GM18907 (cell line): ENCODE data around the gene RABGAP1L.
"Not testable (repeated sequence)": the region's sequence is repeated elsewhere in the genome, so short reads cannot be mapped to it uniquely, and the experiment has no call there.

Experiments used
- ATAC-seq: cut with Tn5 transposase; IDR thresholded peaks from one replicate; pipeline ENCODE4 v1.9.1; 2021; ENCODE audit warnings: mild to moderate bottlenecking, moderate library complexity; ENCODE audit not compliant: unreplicated experiment

RABGAP1L gene

DNA sequence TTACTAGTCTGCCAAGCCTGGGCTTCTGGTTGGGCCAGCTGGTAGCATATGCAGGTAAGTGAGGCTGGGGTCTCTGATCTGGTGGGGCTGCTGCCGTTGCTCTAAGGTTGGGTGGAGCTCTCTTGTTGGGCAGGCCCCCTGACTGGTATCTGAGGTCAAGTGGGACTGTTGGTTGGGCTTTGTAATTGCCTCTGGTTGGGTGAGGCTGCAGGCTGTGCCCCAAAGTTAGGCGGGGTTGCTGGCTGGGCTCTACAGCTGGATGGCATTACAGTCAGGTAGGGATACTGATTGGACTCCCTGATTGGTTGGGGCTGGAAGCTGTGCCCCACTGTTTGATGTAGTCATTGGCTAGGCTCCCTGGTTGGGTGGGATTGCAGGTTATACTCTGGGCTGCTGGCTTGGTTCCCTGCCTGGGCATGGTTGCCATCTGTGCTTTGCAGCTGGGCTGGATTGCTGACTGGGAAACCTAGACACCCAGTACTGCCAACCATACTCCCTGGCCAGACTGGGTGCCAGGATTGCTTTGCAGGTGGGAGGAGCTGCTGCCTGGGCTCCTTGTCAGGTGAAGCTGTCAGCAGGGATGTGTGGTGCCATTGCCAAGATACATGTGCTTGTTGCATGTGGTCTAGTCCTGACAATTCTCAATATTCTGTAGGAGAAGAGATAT, 130.5 kb downstream of the RABGAP1L start:
- no peak for ATAC-seq

DNA sequence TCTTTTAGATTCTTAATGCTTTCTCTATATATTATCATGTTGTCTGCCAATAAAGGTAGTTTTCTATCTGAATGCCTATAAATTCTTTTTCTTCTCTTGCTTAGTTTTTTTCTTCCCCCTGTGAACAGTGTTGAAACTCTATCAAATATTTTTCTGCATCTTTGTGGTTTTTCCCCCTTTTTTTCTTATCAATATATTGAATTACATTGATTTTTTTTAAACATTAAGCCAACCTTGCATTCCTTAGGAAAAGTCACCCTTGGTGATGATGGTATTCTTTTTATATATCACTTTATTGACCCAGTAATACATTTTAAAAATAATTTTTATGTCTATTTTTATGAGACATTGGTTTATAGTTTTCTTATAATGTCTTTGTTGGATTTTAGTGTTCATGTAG, 131.7 kb downstream of the RABGAP1L start:
- no peak for ATAC-seq

DNA sequence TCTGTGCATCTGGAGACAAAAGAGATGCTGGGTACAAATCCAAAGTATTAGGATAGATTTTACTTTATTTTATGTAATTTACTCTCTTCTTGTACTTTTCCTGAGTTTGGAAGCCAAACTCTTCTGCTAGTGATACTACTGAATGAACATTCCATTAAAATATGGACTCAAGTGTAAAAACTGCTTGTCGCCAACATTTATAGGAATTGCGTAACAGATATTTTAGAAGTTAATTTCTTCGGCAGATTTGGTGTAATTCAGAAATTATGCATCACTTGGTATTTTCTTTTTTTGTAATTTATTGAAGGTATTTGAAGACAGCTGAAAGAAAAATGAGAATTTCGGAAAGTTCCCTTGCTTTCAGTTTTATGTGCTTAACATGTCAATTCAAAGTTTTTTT, 137.0 kb downstream of the RABGAP1L start:
- ATAC-seq, result no peak

DNA sequence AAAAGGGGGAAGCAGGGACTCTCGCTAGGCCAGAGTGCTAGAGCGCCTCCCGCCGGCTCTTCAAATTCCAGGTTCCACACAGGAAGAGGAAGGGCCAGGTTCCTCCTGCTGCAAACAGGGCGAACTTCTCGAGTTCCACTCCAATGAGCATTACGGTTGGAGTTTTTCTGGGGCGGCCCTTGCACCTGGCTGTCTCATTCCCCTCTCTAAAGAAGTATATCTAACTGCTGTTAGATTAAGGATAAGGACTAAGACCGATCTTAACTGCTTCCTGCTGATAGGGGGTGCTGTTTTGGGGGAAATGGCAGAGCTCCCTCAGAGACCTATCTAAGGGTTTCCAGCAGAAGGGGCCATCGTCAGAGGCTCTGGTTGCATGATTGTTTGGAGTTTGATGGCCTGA, 138.0 kb downstream of the RABGAP1L start:
- ATAC-seq, result no peak

DNA sequence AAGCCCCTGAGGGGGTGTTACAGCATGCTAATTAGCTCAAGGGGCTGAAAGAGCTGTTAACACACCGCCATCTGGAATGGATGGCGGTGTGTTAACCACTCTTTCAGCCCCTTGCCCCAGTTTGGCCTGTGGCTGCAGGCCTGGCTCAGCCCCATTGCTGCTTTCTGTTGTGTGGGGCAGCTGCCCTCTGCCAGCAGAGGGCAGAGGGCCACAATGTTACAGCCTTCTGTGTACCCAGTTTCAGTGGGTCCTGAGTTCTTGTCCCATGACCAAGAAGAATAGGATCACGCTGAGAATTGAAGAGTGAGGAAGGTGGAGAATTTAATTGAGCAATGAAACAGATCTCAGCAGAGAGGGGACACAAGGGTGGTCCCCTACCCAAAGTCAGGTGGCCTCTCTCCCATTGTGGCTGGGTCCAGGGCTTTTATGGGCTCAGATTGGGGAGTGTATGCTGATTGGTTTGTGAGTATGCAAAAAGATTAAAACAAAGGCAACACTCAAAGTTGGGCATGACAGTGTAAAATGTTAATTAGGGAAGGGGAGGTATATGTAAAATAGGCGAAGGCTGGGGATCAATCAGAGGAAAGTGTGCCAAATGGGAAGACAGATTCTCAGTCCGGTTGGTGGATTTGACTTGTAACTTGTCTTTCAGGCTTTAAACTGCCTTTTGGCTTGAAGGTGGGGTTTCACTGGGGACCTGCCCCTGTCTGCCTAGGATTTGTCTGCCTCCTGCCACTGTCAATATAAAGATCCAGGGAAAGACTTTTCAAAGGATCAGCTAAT, 142.2 kb downstream of the RABGAP1L start:
- ATAC-seq, result no peak

DNA sequence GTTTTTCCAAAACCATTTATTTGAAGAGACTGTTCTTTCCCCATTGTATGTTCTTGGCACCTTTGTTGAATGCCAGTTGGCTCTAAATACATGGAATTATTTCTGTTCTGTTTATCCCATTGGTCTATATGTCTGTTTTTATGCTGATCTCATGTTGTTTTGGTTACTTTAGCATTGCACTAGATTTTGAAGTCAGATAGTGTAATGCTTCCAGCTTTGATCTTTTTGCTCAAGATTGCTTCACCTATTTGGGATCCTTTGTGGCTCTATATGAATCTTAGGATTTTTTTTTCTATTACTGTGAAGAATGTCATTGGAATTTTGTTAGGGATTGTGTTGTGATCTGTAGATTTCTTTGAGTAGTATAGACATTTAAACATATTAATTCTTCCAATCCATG, 149.3 kb downstream of the RABGAP1L start:
- no peak for ATAC-seq

DNA sequence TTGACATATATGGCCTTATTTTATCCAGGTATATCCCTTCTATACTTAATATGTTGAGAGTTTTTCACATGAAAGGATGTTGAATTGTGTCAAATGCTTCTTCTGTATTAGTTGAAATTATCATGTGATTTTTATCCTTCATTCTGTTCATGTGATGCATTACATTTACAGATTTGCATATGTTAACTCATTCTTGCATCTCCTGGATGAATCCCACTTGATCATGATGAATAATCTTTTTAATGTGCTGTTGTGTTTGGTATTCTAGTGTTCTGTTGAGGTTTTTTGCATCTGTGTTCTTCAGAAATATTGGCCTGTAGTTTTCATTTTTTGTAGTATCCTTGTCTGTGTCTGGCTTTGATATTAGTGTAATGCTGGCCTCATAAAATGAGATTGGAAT, 150.2 kb downstream of the RABGAP1L start:
- ATAC-seq, result no peak

DNA sequence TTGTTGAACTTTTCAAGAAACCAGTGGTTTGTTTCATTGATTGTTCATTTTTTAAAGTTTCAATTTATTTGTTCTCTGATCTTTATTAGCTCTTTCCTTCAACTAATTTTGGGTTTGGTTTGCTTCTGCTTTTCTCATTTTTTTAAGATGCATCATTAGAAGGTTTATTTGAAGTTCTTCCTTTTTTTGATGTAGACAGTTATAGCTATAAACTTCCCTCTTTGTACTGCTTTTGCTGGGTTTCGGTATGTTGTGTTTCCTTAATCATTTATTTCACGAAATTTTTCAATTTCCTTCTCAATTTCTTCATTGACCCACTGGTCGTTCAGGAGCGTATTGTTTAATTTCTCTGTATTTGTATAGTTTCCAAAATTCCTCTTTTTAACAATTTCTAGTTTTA, 155.1 kb downstream of the RABGAP1L start:
- no peak for ATAC-seq

DNA sequence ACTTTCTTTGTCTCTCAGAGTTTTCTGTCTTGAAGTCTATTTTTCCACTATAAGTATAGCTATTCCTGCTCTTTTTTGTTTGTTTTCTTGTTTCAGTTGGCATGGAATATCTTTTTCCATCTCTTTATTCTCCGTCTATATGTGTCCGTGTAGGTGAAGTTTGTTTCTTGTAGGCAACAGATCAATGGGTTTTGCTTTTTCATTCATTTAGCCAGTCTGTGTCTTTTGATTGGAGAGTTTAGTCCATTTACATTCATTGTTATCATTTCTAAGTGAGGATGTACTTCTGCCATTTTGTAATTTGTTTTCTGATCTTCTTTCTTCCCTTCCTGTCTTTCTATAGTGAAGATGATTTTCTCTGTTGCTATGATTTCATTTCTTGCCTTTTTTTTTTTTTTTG, 155.9 kb downstream of the RABGAP1L start:
- no peak for ATAC-seq

DNA sequence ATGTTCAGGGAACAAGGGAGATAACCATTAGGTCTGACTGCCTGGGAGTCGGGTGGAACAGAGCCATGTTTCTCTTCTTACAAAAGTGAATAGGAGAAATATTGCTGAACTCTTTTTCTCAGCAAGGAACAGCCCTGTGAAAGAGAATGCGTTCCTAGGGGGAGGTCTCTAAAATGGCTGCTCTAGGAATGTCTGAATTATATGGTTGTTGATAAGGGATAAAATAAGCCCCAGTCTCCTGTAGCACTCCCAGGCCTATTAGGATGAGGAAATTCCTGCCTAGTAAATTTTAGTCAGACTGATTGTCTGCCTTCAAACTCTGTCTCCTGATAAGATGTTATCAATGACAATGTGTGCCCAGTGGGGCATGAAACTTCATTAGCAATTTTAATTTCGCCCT, 161.6 kb downstream of the RABGAP1L start:
- ATAC-seq, result not testable (repeated sequence)

DNA sequence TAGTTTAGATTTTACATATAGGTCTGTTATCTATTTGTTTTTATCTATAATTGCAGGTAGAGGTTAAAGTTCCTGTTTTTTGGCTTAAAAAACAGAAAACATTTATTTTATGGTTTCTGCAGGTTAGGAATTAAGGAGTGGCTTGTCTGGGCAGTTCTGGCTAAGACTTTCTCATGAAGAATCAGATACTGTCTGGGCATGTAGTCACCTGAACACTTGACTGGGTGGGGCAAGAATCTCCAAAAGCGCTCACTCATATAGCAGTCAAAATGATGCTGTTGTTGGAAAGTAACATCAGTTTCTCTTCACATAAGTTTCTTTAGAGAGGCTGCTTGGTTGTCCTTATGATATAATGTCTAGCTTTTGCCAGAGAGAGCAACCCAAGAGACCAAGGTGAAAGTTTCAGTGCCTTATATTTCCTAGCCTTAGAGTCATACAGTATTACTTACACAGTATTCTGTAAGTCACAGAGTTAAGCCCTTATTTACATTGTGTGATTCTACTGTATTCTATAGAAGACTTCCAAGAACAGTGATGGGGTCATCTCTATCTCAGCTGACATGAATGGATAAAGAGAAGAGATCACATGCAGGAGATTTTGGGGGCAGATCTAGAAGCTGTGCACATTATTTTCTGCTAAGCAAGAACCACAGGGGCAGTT, 163.0 kb downstream of the RABGAP1L start:
- ATAC-seq, result no peak

DNA sequence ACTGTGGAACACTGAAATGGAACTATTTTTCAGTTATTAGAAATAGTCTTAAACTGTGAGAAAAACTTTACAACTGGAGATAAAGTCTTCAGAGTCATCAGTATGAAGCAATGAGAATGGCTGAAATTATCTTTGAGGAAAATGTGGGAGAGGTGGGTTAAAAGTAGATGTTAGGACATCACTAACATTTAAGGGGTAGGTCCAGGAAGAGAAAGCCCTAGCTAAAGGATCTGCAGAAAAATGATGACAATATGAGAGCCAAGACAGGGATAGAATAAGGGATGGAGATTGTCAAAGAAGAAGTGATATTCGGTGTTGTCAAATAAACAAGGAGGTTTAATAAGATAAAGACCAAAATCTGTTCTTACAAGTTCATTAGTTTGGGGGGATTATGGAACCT, 165.2 kb downstream of the RABGAP1L start:
- ATAC-seq, result no peak

DNA sequence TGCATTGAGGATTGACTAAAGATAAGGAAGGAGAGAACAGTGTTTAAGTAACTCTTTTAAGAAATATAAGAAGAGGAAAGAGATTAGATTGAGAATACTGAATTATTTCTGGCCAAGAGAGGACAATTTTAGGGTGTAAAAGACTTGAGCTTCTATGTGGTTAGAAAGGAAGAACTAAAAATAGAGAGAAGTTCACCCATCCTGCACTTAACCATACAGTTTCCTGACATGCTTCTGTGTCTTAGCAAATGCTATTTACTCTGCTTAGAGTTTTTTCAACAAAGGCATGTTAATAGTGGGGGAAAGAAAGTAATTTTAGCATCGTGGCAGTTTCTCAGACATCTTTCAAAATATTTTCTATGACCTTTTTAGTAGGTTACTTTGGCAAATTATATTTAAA, 165.6 kb downstream of the RABGAP1L start:
- ATAC-seq, result no peak

DNA sequence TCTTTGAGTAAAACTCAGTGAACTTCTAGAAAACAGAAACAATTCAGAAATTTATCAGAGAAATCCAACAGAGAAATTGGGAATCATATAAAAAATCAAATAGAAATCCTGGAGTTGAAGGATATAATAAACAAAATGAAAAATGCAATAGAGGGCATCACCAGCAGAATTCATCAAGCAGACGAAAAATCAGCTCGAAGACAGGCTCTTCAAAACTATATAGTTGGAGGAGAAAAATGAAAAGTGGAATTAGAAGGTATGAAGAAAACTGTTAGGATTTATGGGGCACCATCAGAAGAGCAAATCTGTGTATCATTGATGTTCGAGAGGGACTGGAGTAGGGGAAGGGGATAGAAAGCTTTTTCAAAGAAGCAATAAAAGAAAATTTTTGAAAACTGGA, 167.0 kb downstream of the RABGAP1L start:
- no peak for ATAC-seq

DNA sequence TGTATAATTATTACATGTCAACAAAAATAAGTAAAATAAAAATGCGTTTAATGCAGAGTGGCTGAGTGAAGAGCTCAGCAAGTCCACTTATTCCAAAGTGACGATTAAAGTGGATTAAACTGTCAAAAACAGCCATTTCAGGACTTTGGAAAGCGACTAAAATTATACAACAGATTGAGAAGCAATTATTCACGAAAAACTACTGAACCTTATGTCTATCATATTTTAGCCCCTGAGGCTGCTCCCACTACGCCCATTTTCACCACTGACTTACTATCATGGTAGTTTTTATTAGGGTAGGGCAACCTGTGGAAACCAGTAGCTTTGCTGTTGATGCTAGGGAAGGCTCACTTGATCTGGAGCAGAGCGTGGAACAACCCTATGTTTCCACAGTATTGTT, 174.1 kb downstream of the RABGAP1L start:
- no peak for ATAC-seq

DNA sequence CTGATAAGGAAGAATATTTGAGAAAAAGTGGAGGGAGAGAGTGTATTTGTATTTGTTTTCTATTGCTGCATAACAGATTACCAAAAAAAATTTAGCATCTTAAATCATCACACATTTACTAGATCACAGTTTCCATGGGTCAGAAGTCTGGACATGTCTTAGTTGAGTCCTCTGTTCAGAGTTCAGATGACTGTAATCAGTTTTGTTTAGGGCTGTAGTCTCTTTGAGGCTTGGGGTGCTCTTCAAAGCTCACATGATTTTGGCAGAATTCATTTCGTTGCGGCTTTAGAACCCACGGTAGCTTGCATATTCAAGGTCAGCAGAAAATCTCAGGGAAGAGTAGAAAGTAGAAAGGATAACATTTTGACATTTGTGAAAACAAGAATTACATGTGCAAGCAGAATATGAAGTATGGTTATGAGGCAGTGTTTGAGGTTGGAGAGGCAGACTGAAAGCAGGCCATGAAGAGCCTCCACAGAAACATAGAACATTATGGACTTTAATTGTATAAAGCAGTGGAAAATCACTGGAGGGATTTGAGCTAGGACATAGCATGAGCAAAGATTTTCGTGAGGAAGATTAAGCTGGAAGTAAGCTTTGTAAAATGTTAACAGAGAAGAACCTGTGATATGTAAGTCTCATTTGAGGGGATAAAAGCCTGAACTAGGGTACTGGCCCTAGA, 177.8 kb downstream of the RABGAP1L start:
- no peak for ATAC-seq

DNA sequence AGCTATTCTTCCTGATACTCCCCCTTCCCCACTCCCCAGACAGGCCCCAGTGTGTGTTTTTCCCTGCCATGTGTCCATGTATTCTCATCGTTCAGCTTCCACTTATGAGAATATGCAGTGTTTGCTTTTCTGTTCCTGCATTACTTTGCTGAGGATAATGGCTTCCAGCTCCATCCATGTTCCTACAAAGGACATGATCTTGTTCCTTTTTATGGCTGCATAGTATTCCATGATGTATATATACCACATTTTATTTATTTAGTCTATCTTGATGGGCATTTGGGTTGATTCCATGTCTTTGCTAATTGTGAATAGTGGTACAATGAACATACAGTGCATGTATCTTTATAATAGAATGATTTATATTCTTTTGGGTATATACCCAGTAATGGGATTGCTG, 181.1 kb downstream of the RABGAP1L start:
- not testable (repeated sequence) for ATAC-seq

DNA sequence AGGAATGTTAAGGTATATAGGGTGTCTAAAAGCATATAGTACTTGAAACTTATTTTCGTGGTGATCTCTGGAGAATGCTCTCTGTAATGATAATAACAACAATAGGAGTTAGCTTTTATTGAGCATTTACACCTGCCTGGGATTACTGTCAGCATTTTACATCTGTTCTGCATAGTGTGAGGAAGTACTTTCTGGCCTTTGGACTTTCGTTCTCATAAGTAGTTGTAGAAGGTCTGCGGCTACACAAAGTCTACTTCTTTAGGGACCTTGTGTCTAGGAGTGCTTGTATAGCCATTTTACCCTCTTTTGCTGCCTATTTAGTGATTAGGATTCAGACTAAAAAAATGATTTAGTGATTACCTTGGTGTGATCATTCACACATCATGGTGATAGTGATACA, 184.8 kb downstream of the RABGAP1L start:
- ATAC-seq, result no peak

DNA sequence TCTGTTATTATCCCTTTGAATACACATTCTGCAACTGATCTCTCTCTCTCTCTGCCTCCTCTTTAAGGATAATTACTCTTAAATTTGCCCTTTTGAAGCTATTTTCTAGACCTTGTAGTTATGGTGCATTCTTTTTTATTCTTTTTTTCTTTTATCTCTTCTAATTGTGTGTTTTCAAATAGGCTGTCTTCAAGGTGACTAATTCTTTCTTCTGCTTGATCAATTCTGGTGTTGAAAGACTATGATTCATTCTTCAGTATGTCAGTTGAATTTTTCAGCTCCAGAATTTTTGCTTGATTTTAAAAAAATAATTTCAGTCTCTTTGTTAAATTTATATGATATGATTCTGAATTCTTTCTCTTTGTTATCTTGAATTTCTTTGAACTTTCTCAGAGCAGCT, 192.8 kb downstream of the RABGAP1L start:
- ATAC-seq, result no peak

DNA sequence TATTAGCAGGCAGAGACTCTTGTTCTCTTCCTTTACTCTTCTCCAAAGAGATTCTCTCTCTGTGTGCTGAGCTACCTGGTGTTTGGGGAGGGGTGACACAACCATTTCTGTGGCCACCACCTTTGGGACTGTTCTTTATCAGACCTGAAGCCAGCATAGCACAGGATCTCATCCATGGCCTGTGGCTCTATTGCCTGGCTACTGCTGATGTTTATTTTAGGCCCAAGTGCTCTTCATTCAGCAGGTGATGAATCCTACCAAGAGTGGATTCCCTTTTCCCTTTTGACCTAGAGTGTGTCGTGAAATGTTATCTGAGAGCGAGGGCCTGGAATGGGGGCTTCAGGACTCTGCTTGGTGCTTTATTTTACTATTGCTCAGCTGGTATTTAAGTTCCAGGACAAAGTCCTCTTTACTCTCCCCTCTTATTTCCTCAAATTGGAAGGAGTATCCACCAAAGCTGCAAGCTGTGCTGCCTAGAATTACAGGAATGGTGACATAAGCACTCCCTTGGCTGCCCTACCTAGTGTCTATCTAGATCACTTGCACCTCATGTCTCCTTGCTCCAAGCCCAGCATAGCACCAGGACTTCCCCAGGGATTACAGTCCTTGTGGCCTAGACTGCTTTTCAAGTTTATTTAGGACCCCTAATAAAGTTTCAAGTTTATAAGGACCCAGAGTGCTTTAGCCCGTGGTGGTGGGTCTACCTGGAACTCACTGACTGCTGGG, 193.7 kb downstream of the RABGAP1L start:
- ATAC-seq, result no peak

DNA sequence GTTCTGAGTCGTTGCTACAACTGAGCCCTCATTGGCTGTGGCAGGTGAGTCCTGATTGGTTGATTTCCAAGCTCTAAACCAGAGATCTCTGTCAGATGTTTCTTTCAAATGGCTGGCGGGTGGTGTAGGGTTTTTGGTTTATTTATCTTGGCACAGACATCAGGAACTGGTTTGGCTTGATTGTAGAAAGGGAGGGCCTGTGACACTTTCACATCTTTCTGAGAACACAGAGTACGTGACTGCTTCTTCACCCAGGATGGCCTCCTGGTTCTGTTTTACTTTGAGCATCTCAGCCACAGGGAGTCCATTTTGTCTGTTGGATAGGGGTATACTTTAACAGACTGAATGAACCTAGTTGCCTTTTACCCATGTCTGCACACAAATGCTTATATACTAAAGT, 199.0 kb downstream of the RABGAP1L start:
- no peak for ATAC-seq
